ENCODE data around the gene NIPAL3.
"Not testable (repeated sequence)": the region's sequence is repeated elsewhere in the genome, so short reads cannot be mapped to it uniquely, and the experiment has no call there.

DNA sequence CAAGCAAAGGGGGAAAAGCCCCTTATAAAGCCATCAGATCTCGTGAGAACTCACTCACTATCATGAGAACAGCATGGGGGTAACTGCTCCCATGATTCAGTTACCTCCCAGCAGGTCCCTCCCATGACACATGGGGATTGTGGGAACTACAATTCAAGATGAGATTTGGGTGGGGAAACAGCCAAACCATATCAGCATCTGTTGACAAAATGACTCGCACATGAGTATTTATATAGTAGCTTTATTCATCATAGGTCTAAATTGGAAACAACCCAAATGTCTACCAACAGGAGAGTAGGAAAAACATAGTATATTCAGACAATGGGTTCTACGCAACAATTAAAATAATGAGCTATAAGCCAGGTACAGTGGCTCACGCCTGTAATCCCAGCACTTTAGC, 46.5 kb downstream of the NIPAL3 start:
- TF ChIP-seq, protein P1, sequence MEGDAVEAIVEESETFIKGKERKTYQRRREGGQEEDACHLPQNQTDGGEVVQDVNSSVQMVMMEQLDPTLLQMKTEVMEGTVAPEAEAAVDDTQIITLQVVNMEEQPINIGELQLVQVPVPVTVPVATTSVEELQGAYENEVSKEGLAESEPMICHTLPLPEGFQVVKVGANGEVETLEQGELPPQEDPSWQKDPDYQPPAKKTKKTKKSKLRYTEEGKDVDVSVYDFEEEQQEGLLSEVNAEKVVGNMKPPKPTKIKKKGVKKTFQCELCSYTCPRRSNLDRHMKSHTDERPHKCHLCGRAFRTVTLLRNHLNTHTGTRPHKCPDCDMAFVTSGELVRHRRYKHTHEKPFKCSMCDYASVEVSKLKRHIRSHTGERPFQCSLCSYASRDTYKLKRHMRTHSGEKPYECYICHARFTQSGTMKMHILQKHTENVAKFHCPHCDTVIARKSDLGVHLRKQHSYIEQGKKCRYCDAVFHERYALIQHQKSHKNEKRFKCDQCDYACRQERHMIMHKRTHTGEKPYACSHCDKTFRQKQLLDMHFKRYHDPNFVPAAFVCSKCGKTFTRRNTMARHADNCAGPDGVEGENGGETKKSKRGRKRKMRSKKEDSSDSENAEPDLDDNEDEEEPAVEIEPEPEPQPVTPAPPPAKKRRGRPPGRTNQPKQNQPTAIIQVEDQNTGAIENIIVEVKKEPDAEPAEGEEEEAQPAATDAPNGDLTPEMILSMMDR (conservative IDR thresholded peaks at IDR 0.05; ENCODE audit: low read length): not testable (repeated sequence)
- TF ChIP-seq EZH2phosphoT487 (IDR thresholded peaks at IDR 0.05; ENCODE audit: borderline replicate concordance, low read depth, low read length): not testable (repeated sequence)
